Measurements from ENCODE around the gene GLCE.

- TF ChIP-seq POLR2A (IDR thresholded peaks at IDR 0.05) (no peak), CTCF (IDR thresholded peaks at IDR 0.05 in 4 of 5, conservative IDR thresholded peaks at IDR 0.05 in 1 of 5) (no peak)
Measured at GRCh38 chr15:69146724-69147435, 13.6 kb upstream of the GLCE start.
